GM12872 (cell line): ENCODE data around the gene CCL5.

Experiments
- CTCF ChIP-seq: IDR thresholded peaks from 3 replicates; pipeline ENCODE4 v1.5.1; 2011; ENCODE audit warnings: low read depth, mild to moderate bottlenecking, low read length, moderate library complexity; ENCODE audit not compliant: insufficient read depth

Gene CCL5

GRCh38 chr17:35844547-35844946 lies 35.6 kb downstream of the CCL5 start:
- no peak for TF ChIP-seq CTCF

- no peak for TF ChIP-seq CTCF
These were observed 36.5 kb downstream of the CCL5 start for GRCh38 chr17:35843698-35844097.

GRCh38 chr17:35842239-35842638 lies 37.9 kb downstream of the CCL5 start:
- TF ChIP-seq CTCF, result no peak

- TF ChIP-seq CTCF, result no peak
These were observed 38.7 kb downstream of the CCL5 start for GRCh38 chr17:35841505-35841904.

GRCh38 chr17:35841101-35841500 lies 39.1 kb downstream of the CCL5 start:
- no peak for TF ChIP-seq CTCF

GRCh38 chr17:35825206-35825605 lies 55.0 kb downstream of the CCL5 start:
- no peak for TF ChIP-seq CTCF
